Effector memory CD8-positive, alpha-beta T cell (primary cell): ENCODE results near the gene PRPF18.
"Not testable (repeated sequence)": the region's sequence is repeated elsewhere in the genome, so short reads cannot be mapped to it uniquely, and the experiment has no call there.

Source experiments
- ATAC-seq: fragments of 150-1000 bp; cut with Tn5 transposase; replicated peaks from 2 replicates; pipeline ENCODE4 v1.10.0; 2021; ENCODE audit warnings: mild to moderate bottlenecking, moderate library complexity
- DNase-seq, 3 experiments: peaks; one replicate each; pipeline ENCODE4 v3.0.0; 2021
- H3K27ac Mint-ChIP-seq, 2 donors: one replicate each; pipeline ENCODE4 v1.8.0; 2022; ENCODE audit warnings: mild to moderate bottlenecking in 2 of 2, mixed read lengths in 2 of 2, moderate library complexity in 2 of 2
- H3K27me3 Mint-ChIP-seq, 2 donors: one replicate each; pipeline ENCODE4 v1.8.0; 2022; ENCODE audit warnings: mixed read lengths in 2 of 2
- H3K36me3 Mint-ChIP-seq: one replicate; pipeline ENCODE4 v1.8.0; 2022; ENCODE audit warnings: mild to moderate bottlenecking, moderate library complexity, mixed read lengths; ENCODE audit not compliant: insufficient read depth
- H3K4me1 Mint-ChIP-seq, 2 donors: one replicate each; pipeline ENCODE4 v1.8.0; 2022; ENCODE audit warnings: low read depth in 2 of 2, mixed read lengths in 2 of 2
- H3K4me3 Mint-ChIP-seq, 2 donors: one replicate each; pipeline ENCODE4 v1.8.0; 2022; ENCODE audit warnings: mild to moderate bottlenecking in 2 of 2, mixed read lengths in 2 of 2, moderate library complexity in 2 of 2
- H3K9me3 Mint-ChIP-seq, 2 donors: one replicate each; pipeline ENCODE4 v1.8.0; 2022; ENCODE audit warnings: mixed read lengths in 2 of 2
- total RNA-seq, 9 experiments: gene quantifications; one replicate each; lab custom pipeline; 2026; lab: John Stamatoyannopoulos, UW

PRPF18 gene, protein sequence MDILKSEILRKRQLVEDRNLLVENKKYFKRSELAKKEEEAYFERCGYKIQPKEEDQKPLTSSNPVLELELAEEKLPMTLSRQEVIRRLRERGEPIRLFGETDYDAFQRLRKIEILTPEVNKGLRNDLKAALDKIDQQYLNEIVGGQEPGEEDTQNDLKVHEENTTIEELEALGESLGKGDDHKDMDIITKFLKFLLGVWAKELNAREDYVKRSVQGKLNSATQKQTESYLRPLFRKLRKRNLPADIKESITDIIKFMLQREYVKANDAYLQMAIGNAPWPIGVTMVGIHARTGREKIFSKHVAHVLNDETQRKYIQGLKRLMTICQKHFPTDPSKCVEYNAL
- 62.7 to 128 (median 70.7) reads per million in 9 experiments for total RNA-seq

GRCh38 chr10:13586676-13587355 is at the start of gene PRPF18:
TSS of gene PRPF18 (plus strand) at chr10:13586965. CDS start at chr10:13587087, 122 bp downstream.
- Mint-ChIP-seq H3K4me1 (peaks cover 21 to 26% of the 10 kb centered on the region in 2 donors), H3K27me3 (peaks cover 25 to 29% of the 10 kb centered on the region in 2 donors), H3K9me3 (no peaks in the 10 kb centered on the region), H3K27ac (peak within 1 kb of the TSS; percentile 96 to 98), H3K36me3 (peaks cover 16% of the 10 kb centered on the region), H3K4me3 (peak within 1 kb of the TSS; percentile 99 to 100)
- ATAC-seq (peak; percentile 99), DNase-seq (peak; percentile 92 to 96 (median 93))

DNA sequence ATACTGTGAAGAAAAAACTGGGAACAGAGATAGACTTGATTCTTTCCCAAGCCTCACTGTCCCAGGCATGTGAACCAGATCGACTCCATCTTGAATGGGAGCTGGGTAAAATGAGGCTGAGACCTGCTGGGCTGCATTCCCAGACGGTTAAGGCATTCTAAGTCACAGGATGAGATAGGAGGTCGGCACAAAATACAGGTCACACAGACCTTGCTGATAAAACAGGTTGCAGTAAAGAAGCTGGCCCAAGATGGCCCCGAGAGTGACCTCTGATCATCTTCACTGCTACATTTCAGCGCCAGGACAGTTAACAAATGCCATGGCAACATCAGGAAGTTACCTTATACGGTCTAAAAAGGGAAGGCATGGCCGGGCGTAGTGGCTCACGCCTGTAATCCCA is 48.8 kb upstream of the PRPF18 start:
- not testable (repeated sequence) for DNase-seq
- peaks cover 73 to 84% of the 10 kb centered on the region in 2 donors for H3K27me3 Mint-ChIP-seq

DNA sequence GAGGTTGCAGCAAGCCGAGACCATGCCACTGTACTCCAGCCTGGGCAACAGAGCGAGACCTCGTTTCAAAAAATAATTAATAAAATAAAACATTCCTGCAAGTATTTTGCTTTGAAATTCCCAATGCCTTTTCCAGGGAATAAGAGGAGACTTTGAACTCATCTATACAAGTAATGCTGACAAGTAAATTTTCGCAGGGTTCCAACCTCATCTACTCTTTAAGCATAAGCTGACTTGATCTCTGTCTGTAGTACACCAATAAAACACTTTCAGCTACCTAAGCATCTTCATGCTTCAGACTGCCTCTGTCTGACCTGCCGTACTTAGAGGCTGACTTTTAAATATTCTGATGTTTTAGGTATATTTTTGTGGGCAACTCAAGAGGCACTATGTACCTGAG is 44.2 kb upstream of the PRPF18 start:
- Mint-ChIP-seq H3K27me3 (peaks cover 55 to 82% of the 10 kb centered on the region in 2 donors), H3K27ac (no peak overlapping the region), H3K4me3 (no peak overlapping the region), H3K36me3 (no peaks in the 10 kb centered on the region), H3K4me1 (no peaks in the 10 kb centered on the region), H3K9me3 (no peaks in the 10 kb centered on the region)
- DNase-seq = no peak
- ATAC-seq = no peak

More for the DNA sequence above, 48.8 kb upstream of the PRPF18 start:
- H3K27ac Mint-ChIP-seq, H3K9me3 Mint-ChIP-seq, H3K36me3 Mint-ChIP-seq, H3K4me1 Mint-ChIP-seq, H3K4me3 Mint-ChIP-seq, ATAC-seq: not testable (repeated sequence)

DNA sequence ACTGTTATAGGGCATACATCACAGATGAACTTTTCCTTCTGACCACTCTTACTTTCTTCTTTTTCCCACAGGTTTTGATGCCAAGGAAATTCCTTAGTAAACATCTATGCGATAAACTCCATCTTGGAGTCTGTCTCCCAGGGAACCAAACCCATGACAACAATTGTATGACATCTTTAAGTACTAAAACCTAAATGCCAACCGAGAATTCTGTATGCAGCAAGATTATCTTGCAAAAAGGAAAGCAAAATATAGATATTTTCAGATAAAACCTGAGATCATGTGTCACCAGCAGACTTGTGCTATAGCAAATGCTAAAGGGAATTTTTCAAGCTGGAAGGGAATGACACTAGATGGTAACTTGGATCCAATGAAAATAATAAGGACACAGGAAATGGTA is 36.0 kb upstream of the PRPF18 start:
- Mint-ChIP-seq H3K4me3 (no peak overlapping the region), H3K27me3 (peaks cover 33 to 41% of the 10 kb centered on the region in 2 donors), H3K4me1 (no peaks in the 10 kb centered on the region), H3K36me3 (no peaks in the 10 kb centered on the region), H3K27ac (no peak overlapping the region), H3K9me3 (peaks cover 0 to 14% of the 10 kb centered on the region in 2 donors)
- ATAC-seq (no peak), DNase-seq (no peak)

- Mint-ChIP-seq H3K27ac (no peak overlapping the region), H3K4me3 (no peak overlapping the region), H3K4me1 (no peaks in the 10 kb centered on the region), H3K36me3 (no peaks in the 10 kb centered on the region), H3K9me3 (peaks cover 0 to 6% of the 10 kb centered on the region in 2 donors), H3K27me3 (peaks cover 13 to 25% of the 10 kb centered on the region in 2 donors)
- no peak for DNase-seq
- ATAC-seq = no peak
Observed at GRCh38 chr10:13555884-13556510, 30.8 kb upstream of the PRPF18 start.

GRCh38 chr10:13559124-13559700 is 27.6 kb upstream of the PRPF18 start:
- no peaks in the 10 kb centered on the region for H3K9me3 Mint-ChIP-seq
- DNase-seq (no peak), ATAC-seq (no peak)
- H3K36me3 Mint-ChIP-seq = no peaks in the 10 kb centered on the region
- no peaks in the 10 kb centered on the region for H3K4me1 Mint-ChIP-seq
- peaks cover 23 to 34% of the 10 kb centered on the region in 2 donors for H3K27me3 Mint-ChIP-seq
- no peak overlapping the region for H3K4me3 Mint-ChIP-seq
- H3K27ac Mint-ChIP-seq = no peak overlapping the region

DNA sequence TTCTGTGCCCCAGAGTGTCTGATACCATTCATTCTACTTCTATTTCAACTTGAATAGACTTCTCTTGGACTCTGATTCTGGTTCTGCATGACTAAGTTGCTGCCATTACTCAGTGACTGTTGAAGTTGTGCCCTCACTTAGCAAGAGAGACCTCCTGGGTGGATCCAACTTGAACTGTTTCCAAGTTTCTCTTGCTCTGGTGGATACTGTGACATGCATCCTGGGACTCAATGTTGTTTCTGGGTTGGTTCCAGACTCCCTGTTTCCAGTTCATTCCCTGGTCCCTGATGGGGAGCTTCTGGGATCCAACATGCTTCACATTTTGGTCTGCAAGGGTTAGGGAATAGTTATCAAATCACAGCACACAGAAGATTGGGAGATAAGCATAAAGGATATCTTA is 26.2 kb upstream of the PRPF18 start:
- no peak overlapping the region for H3K4me3 Mint-ChIP-seq
- no peaks in the 10 kb centered on the region for H3K4me1 Mint-ChIP-seq
- peaks cover 29 to 48% of the 10 kb centered on the region in 2 donors for H3K27me3 Mint-ChIP-seq
- no peak overlapping the region for H3K27ac Mint-ChIP-seq
- DNase-seq (no peak), ATAC-seq (no peak)
- H3K9me3 Mint-ChIP-seq = no peaks in the 10 kb centered on the region
- no peaks in the 10 kb centered on the region for H3K36me3 Mint-ChIP-seq

DNA sequence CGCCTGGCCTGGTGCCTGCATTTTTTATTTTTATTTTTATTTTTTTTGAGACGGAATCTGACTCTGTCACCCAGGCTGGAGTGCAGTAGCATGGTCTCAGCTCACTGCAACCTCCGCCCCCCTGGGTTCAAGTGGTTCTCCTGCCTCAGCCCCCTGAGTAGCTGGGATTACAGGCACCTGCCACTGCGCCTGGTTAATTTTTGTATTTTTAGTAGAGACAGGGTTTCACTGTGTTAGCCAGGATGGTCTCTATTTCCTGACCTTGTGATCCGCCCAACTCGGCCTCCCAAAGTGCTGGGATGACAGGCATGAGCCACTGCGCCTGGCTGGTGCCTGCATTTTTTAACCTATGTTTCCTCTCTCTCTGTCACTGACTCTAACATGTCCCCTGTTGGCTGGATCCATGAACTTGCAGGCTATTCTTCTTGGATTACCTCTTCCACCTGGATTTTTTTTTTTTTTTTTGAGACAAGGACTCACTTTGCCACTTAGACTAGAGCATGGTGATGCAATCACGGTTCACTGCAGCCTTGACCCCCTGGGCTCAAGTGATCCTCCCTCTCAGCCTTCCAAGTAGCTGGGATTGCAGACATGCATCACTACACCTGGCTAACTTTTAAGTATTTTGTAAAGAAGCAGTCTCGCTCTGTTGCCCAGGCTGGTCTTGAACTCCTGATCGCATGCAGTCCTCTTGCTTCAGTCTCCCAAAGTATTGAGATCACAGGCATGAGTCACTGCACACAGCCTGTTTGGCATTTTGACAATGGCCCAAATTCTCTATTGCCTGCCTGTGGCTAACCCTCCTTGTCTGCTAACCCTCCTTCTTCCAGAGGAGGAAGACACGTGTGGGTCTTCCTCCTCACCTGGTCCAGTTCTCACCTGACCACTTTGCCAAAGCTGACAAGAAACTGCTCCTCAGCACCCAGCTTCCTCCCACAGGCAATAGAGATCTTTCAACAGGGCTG is 23.0 kb upstream of the PRPF18 start:
- ATAC-seq (no peak), DNase-seq (no peak)
- no peaks in the 10 kb centered on the region for H3K4me1 Mint-ChIP-seq
- peaks cover 41 to 63% of the 10 kb centered on the region in 2 donors for H3K27me3 Mint-ChIP-seq
- no peak overlapping the region for H3K4me3 Mint-ChIP-seq
- no peaks in the 10 kb centered on the region for H3K9me3 Mint-ChIP-seq
- no peaks in the 10 kb centered on the region for H3K36me3 Mint-ChIP-seq
- no peak overlapping the region for H3K27ac Mint-ChIP-seq

DNA sequence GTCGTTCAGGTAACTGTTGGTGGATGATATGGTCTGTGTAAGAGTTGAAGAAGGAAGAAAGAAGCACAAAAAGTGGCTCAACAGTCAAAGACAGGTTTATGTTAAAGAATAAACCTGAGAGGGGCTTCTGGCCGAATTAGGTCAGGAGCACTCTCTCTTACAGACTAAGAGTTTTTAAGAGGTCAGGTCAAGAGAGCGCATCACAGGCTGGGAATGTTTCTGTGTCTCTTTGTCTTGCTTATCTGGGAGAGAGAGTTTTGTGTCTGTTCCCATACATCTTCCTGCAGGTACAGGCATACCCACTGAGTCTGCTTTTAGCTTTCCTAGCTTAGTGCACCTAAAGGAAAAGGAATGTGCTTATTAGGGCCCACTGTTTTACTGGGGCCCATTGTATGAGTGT is 22.2 kb upstream of the PRPF18 start:
- H3K9me3 Mint-ChIP-seq = no peaks in the 10 kb centered on the region
- peaks cover 50 to 72% of the 10 kb centered on the region in 2 donors for H3K27me3 Mint-ChIP-seq
- H3K4me3 Mint-ChIP-seq = no peak overlapping the region
- H3K4me1 Mint-ChIP-seq = no peaks in the 10 kb centered on the region
- ATAC-seq = no peak
- H3K27ac Mint-ChIP-seq = no peak overlapping the region
- no peak for DNase-seq
- H3K36me3 Mint-ChIP-seq = no peaks in the 10 kb centered on the region

- H3K9me3 Mint-ChIP-seq = no peaks in the 10 kb centered on the region
- DNase-seq (no peak), ATAC-seq (no peak)
- no peak overlapping the region for H3K4me3 Mint-ChIP-seq
- H3K27me3 Mint-ChIP-seq = peaks cover 54 to 71% of the 10 kb centered on the region in 2 donors
- no peak overlapping the region for H3K27ac Mint-ChIP-seq
- H3K36me3 Mint-ChIP-seq = no peaks in the 10 kb centered on the region
- no peaks in the 10 kb centered on the region for H3K4me1 Mint-ChIP-seq
Observed at GRCh38 chr10:13567030-13567429, 19.7 kb upstream of the PRPF18 start.

GRCh38 chr10:13571541-13571940 is 15.2 kb upstream of the PRPF18 start:
- ATAC-seq (no peak), DNase-seq (no peak)
- Mint-ChIP-seq H3K4me1 (no peaks in the 10 kb centered on the region), H3K9me3 (peaks cover 8 to 10% of the 10 kb centered on the region in 2 donors), H3K27ac (no peak overlapping the region), H3K36me3 (no peaks in the 10 kb centered on the region), H3K27me3 (peaks cover 42 to 45% of the 10 kb centered on the region in 2 donors), H3K4me3 (no peak overlapping the region)

GRCh38 chr10:13573960-13574359 is 12.8 kb upstream of the PRPF18 start:
- Mint-ChIP-seq H3K4me1 (no peaks in the 10 kb centered on the region), H3K36me3 (no peaks in the 10 kb centered on the region), H3K27ac (no peak overlapping the region), H3K4me3 (peak overlapping the region in 1 of 2 donors; percentile 3), H3K27me3 (peaks cover 44 to 47% of the 10 kb centered on the region in 2 donors), H3K9me3 (peaks cover 8 to 10% of the 10 kb centered on the region in 2 donors)
- DNase-seq (no peak), ATAC-seq (no peak)
